Measurements from ENCODE around the gene NRSN1. TPM values are rescaled to one million over a fixed set of nuclear protein-coding genes. Genes with fewer than 3 reads are reported as not detected.
"Not testable (repeated sequence)": the region's sequence is repeated elsewhere in the genome, so short reads cannot be mapped to it uniquely, and the experiment has no call there.

The NRSN1 gene
- total and polyA plus RNA-seq, 8 donors: 0.25 to 1.1 (median 0.49) TPM; not detected in 4

DNA sequence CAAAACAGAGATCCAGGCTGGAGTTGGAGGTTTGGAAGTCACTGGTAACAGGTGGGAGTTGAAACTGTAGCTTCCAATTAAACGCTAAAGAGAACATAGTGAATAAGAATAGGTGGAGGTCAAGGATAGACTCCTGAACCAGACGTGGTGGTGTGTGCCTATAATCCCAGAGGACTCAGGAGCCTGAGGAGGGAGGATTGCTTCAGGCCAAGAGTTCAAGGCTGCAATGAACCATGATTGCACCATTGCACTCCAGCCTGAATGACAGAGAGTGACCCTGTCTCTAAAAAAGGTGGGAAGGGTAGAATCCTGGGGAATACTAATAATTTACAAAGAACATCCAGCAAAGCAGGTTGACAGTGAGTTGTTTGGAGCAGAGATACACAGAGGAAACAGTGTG, 13.6 kb downstream of the NRSN1 start:
- Histone ChIP-seq H3K4me3 (no peak overlapping the region), H3K9me3 (no peaks in the 10 kb centered on the region), H3K4me1 (no peaks in the 10 kb centered on the region), H3K36me3 (no peaks in the 10 kb centered on the region), H3K27ac (no peak overlapping the region), H3K27me3 (no peaks in the 10 kb centered on the region)
- WGBS, 5 donors: 50 to 79% (median 71%) methylated on average over 2 of the region's 2 CpGs
- TF ChIP-seq EP300 (IDR thresholded peaks at IDR 0.05): no peak
- no peak for TF ChIP-seq POLR2A (IDR thresholded peaks at IDR 0.05)
- TF ChIP-seq, protein P1, sequence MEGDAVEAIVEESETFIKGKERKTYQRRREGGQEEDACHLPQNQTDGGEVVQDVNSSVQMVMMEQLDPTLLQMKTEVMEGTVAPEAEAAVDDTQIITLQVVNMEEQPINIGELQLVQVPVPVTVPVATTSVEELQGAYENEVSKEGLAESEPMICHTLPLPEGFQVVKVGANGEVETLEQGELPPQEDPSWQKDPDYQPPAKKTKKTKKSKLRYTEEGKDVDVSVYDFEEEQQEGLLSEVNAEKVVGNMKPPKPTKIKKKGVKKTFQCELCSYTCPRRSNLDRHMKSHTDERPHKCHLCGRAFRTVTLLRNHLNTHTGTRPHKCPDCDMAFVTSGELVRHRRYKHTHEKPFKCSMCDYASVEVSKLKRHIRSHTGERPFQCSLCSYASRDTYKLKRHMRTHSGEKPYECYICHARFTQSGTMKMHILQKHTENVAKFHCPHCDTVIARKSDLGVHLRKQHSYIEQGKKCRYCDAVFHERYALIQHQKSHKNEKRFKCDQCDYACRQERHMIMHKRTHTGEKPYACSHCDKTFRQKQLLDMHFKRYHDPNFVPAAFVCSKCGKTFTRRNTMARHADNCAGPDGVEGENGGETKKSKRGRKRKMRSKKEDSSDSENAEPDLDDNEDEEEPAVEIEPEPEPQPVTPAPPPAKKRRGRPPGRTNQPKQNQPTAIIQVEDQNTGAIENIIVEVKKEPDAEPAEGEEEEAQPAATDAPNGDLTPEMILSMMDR (IDR thresholded peaks at IDR 0.05): no peak
- TF ChIP-seq POLR2AphosphoS5 (IDR thresholded peaks at IDR 0.05): no peak
- no peak for DNase-seq
- intact Hi-C loops (cut with DNase I; ENCODE audit: low total_unique reads): no loop called here

DNA sequence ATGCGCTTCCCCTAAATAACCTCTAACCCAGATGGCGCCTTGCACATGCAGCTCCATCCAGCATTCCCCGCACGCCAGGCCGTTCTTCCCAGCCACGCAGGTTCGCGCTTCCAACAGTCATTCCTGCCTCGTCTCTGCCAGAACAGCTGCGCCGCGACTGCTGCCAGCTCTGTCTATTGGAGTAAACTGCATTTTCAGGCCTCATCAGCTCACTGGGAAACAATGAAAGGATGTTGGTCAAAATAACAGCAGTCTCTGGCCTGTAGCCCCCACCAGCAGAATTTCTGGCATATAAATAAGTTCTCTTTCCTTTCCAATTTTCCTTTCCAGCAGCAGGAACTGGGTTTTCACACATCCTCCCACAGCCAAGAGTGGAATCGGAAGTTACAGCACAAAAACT, 14.6 kb downstream of the NRSN1 start:
- H3K36me3 ChIP-seq: no peaks in the 10 kb centered on the region
- no peak overlapping the region for H3K4me3 ChIP-seq
- TF ChIP-seq POLR2A (IDR thresholded peaks at IDR 0.05): no peak
- no peak overlapping the region for H3K27ac ChIP-seq
- no peaks in the 10 kb centered on the region for H3K4me1 ChIP-seq
- WGBS, 5 donors: 73 to 88% (median 83%) methylated on average over 13 of the region's 13 CpGs
- intact Hi-C loops (cut with DNase I; ENCODE audit: low total_unique reads): no loop called here
- no peaks in the 10 kb centered on the region for H3K9me3 ChIP-seq
- DNase-seq: peak in 1 of 2 donors; percentile 51
- no peaks in the 10 kb centered on the region for H3K27me3 ChIP-seq

DNA sequence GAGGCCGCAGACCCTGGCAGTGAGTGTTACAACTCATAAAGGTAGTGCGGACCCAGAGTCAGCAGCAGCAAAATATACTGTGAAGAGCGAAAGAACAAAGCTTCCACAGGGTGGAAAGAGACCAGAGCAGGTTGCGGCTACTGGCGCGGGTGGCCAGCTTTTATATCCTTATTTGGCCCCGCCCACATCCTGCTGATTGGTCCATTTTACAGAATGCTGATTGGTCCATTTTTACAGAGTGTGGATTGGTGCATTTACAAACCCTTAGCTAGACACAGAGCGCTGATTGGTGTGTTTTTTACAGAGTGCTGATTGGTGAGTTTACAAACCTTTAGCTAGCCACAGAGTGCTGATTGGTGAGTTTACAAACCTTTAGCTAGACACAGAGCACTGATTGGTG, 16.7 kb downstream of the NRSN1 start:
- intact Hi-C loops (cut with DNase I; ENCODE audit: low total_unique reads); H3K27ac ChIP-seq; H3K36me3 ChIP-seq; H3K27me3 ChIP-seq; H3K4me3 ChIP-seq; DNase-seq; H3K4me1 ChIP-seq; H3K9me3 ChIP-seq: not testable (repeated sequence)
- WGBS, 5 donors: 84 to 91% (median 89%) methylated on average over 8 of the region's 8 CpGs

DNA sequence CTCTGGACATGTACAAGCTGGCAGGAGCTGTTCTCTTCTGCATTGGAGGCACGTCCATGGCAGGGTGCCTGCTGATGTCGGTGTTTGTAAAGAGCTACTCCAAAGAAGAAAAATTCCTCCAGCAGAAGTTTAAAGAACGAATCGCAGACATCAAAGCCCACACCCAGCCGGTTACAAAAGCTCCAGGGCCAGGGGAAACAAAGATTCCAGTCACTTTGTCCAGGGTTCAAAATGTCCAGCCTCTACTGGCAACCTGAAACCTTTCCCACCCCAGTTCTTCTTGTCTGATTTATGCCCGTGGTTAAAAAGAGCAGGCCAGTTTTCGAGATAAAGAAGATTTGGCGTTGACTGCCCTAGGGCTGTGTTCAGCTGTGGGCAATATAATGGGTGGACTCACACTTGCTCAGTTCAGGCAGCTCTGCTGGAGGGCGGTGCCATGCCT, 19.7 kb downstream of the NRSN1 start:
- intact Hi-C loops (cut with DNase I; ENCODE audit: low total_unique reads): no loop called here
- DNase-seq: no peak
- Histone ChIP-seq H3K4me3 (no peak overlapping the region), H3K4me1 (no peaks in the 10 kb centered on the region), H3K27ac (no peak overlapping the region), H3K9me3 (no peaks in the 10 kb centered on the region), H3K27me3 (no peaks in the 10 kb centered on the region), H3K36me3 (no peaks in the 10 kb centered on the region)
- TF ChIP-seq POLR2AphosphoS5 (IDR thresholded peaks at IDR 0.05) (no peak), POLR2A (IDR thresholded peaks at IDR 0.05) (no peak), EP300 (IDR thresholded peaks at IDR 0.05) (no peak)
- TF ChIP-seq, protein P1 (IDR thresholded peaks at IDR 0.05): no peak
- WGBS, 5 donors: 54 to 66% (median 62%) methylated on average over 9 of the region's 9 CpGs

DNA sequence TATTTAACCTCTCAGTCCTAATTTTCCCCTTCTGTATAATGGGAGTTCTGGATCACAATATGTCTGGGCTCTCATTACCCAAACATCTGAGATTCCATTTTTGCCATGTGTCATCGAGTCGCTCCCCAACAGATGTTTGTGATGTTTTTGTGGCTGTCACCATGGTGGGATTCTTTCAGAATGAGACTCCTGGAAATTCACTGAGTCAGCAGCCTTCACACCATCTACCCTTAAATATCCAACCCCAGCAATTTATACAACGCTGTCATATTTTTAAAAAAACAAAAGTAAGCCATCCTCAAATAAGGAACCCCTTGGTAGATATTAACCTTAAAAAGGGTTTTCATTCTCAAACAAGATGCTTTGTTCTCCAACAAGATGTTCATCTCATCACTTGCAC, 20.9 kb downstream of the NRSN1 start:
- no peak for DNase-seq
- WGBS, 5 donors: 86 to 93% (median 93%) methylated on average over 3 of the region's 3 CpGs
- no peaks in the 10 kb centered on the region for H3K36me3 ChIP-seq
- H3K9me3 ChIP-seq: no peaks in the 10 kb centered on the region
- no peaks in the 10 kb centered on the region for H3K4me1 ChIP-seq
- TF ChIP-seq EP300 (IDR thresholded peaks at IDR 0.05) (no peak), POLR2A (IDR thresholded peaks at IDR 0.05) (no peak), POLR2AphosphoS5 (IDR thresholded peaks at IDR 0.05) (no peak)
- TF ChIP-seq, protein P1 (IDR thresholded peaks at IDR 0.05): no peak
- H3K27me3 ChIP-seq: no peaks in the 10 kb centered on the region
- H3K4me3 ChIP-seq: no peak overlapping the region
- H3K27ac ChIP-seq: no peak overlapping the region
- intact Hi-C loops (cut with DNase I; ENCODE audit: low total_unique reads): no loop called here

Data from stomach (tissue), 9 donors.